ENCODE data around the gene ALOX5. TPM values are rescaled to one million over a fixed set of nuclear protein-coding genes. Genes with fewer than 3 reads are reported as not detected.

ALOX5 gene
- total and polyA plus RNA-seq, 10 of the 15 experiments (the other 5 are each of a cell fraction or from before 2014, with no cell fraction given) = 0.43 to 102 (median 34.2) TPM

DNA sequence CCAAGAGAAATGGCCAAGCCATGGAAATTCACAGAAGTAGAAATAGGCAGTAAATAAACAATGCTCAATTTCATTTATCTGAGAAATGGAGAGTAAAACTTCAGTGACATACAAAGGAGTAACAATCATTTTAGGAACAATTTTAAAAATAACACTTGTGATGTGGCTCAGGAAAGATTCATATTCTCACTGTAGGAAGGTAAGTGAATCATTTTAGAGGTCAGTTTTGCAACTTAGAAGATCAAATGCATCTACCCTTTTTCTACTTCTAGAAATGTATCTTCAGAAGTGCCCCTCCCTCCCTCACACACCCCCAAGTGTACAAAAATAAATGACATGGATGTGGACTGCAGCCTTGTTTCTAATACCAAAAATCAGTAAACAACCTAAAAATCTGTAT, 78.3 kb downstream of the ALOX5 start (continued):
- TF ChIP-seq, protein P1, sequence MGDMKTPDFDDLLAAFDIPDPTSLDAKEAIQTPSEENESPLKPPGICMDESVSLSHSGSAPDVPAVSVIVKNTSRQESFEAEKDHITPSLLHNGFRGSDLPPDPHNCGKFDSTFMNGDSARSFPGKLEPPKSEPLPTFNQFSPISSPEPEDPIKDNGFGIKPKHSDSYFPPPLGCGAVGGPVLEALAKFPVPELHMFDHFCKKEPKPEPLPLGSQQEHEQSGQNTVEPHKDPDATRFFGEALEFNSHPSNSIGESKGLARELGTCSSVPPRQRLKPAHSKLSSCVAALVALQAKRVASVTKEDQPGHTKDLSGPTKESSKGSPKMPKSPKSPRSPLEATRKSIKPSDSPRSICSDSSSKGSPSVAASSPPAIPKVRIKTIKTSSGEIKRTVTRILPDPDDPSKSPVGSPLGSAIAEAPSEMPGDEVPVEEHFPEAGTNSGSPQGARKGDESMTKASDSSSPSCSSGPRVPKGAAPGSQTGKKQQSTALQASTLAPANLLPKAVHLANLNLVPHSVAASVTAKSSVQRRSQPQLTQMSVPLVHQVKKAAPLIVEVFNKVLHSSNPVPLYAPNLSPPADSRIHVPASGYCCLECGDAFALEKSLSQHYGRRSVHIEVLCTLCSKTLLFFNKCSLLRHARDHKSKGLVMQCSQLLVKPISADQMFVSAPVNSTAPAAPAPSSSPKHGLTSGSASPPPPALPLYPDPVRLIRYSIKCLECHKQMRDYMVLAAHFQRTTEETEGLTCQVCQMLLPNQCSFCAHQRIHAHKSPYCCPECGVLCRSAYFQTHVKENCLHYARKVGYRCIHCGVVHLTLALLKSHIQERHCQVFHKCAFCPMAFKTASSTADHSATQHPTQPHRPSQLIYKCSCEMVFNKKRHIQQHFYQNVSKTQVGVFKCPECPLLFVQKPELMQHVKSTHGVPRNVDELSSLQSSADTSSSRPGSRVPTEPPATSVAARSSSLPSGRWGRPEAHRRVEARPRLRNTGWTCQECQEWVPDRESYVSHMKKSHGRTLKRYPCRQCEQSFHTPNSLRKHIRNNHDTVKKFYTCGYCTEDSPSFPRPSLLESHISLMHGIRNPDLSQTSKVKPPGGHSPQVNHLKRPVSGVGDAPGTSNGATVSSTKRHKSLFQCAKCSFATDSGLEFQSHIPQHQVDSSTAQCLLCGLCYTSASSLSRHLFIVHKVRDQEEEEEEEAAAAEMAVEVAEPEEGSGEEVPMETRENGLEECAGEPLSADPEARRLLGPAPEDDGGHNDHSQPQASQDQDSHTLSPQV (IDR thresholded peaks at IDR 0.05) = no peak
- TF ChIP-seq, protein P2, sequence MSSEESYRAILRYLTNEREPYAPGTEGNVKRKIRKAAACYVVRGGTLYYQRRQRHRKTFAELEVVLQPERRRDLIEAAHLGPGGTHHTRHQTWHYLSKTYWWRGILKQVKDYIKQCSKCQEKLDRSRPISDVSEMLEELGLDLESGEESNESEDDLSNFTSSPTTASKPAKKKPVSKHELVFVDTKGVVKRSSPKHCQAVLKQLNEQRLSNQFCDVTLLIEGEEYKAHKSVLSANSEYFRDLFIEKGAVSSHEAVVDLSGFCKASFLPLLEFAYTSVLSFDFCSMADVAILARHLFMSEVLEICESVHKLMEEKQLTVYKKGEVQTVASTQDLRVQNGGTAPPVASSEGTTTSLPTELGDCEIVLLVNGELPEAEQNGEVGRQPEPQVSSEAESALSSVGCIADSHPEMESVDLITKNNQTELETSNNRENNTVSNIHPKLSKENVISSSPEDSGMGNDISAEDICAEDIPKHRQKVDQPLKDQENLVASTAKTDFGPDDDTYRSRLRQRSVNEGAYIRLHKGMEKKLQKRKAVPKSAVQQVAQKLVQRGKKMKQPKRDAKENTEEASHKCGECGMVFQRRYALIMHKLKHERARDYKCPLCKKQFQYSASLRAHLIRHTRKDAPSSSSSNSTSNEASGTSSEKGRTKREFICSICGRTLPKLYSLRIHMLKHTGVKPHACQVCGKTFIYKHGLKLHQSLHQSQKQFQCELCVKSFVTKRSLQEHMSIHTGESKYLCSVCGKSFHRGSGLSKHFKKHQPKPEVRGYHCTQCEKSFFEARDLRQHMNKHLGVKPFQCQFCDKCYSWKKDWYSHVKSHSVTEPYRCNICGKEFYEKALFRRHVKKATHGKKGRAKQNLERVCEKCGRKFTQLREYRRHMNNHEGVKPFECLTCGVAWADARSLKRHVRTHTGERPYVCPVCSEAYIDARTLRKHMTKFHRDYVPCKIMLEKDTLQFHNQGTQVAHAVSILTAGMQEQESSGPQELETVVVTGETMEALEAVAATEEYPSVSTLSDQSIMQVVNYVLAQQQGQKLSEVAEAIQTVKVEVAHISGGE (CRISPR knock-in tag; IDR thresholded peaks at IDR 0.05) = no peak
- TF ChIP-seq ESRRA (IDR thresholded peaks at IDR 0.05; ENCODE audit: low read length) (no peak), TARDBP (IDR thresholded peaks at IDR 0.05; ENCODE audit: borderline replicate concordance) (no peak), EGR1 (IDR thresholded peaks at IDR 0.05; ENCODE audit: borderline replicate concordance in 1 of 2, low read depth in 2 of 2, low read length in 2 of 2) (no peak), TCF7 (IDR thresholded peaks at IDR 0.05; ENCODE audit: borderline replicate concordance) (peak; percentile 93)
